GM12801 (cell line): ENCODE results near the gene VGLL2.

Experiments used
- TF ChIP-seq, protein P1 (sequence below): IDR thresholded peaks from one replicate; pipeline ENCODE4 v1.5.1; 2011; ENCODE audit warnings: control low read depth; ENCODE audit not compliant: insufficient read length; ENCODE audit errors: extremely low read depth

The VGLL2 gene, protein sequence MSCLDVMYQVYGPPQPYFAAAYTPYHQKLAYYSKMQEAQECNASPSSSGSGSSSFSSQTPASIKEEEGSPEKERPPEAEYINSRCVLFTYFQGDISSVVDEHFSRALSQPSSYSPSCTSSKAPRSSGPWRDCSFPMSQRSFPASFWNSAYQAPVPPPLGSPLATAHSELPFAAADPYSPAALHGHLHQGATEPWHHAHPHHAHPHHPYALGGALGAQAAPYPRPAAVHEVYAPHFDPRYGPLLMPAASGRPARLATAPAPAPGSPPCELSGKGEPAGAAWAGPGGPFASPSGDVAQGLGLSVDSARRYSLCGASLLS

DNA sequence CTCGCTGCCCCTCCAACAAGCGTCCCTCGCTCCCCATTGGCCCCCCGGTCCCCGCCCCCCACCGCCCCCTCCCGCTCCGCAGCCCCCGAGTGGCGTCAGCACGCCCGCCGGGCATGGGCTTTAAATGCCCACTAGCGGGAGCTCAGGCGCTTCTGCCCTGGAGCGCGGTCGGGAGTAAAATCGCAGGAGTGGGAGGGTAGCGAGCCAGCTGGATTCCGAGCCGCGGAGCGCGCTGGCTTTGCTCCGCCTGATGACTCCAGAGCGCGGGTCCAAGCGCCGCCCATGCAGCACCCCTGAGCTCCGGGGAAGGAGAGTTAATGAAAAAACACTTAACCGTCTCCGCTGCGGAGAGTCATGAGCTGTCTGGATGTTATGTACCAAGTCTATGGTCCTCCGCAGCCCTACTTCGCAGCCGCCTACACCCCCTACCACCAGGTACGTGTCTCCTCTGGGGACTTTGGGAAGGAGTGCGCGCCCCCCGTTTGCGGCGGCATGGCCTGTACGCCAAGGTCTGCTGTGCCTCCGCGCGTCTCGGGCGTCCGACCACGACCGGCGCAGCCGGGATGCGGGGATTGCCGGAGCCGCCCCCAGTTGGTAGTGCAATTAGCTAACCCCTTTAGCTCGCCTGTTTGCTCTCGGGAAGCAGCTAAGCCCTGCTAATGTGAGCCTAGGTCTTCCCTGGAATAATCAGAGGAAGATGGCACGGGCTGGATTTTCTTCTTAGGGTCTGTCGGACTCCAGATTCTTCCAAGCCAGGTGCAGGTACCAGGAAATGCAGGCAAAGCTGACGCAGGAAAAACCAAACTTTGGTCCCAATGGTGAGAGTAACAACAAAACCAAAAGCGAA lies at the start of gene VGLL2:
TSS of gene VGLL2 (plus strand) at position 149 of the 847 bp plus-strand sequence. CDS start at position 355, 206 bp downstream.
- TF ChIP-seq, protein P1, sequence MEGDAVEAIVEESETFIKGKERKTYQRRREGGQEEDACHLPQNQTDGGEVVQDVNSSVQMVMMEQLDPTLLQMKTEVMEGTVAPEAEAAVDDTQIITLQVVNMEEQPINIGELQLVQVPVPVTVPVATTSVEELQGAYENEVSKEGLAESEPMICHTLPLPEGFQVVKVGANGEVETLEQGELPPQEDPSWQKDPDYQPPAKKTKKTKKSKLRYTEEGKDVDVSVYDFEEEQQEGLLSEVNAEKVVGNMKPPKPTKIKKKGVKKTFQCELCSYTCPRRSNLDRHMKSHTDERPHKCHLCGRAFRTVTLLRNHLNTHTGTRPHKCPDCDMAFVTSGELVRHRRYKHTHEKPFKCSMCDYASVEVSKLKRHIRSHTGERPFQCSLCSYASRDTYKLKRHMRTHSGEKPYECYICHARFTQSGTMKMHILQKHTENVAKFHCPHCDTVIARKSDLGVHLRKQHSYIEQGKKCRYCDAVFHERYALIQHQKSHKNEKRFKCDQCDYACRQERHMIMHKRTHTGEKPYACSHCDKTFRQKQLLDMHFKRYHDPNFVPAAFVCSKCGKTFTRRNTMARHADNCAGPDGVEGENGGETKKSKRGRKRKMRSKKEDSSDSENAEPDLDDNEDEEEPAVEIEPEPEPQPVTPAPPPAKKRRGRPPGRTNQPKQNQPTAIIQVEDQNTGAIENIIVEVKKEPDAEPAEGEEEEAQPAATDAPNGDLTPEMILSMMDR, result no peak

DNA sequence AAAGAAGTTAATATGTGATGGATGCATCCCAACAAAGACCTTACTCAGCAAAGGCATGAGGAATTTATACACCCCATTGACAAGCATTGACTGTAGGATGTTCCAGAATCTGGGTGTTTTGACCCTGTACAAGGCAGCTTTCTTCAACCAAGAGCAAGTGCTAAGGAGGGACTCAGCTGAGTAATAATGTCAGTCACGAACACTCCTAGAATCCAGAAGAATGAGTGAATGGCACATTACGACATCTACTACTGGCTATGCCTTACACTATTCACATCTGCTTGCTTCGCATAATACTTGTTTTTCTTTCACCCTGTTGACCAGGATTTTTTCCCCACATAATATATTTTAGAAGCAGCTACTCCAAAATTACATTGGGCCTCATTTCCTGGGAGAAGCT lies 42.5 kb upstream of the VGLL2 start:
- TF ChIP-seq, protein P1, result no peak

DNA sequence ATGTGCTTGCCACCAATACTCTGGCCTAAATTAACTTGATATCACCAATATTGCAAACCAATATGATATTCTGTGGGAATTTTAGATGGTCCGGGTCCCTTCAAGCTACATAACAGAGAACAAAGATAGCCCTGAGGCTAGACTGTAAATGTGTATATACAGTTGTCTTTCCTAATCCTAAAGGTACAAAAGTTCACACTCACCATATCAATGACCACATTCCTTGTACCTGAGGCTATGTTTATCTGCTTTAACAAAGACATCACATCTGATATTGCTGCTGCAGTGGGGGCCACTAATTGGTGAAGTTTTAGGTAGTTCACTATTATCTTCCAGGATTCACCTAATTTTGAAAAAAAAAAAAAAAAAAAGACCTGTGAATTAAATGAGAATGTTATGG lies 38.6 kb upstream of the VGLL2 start:
- TF ChIP-seq, protein P1, result no peak

DNA sequence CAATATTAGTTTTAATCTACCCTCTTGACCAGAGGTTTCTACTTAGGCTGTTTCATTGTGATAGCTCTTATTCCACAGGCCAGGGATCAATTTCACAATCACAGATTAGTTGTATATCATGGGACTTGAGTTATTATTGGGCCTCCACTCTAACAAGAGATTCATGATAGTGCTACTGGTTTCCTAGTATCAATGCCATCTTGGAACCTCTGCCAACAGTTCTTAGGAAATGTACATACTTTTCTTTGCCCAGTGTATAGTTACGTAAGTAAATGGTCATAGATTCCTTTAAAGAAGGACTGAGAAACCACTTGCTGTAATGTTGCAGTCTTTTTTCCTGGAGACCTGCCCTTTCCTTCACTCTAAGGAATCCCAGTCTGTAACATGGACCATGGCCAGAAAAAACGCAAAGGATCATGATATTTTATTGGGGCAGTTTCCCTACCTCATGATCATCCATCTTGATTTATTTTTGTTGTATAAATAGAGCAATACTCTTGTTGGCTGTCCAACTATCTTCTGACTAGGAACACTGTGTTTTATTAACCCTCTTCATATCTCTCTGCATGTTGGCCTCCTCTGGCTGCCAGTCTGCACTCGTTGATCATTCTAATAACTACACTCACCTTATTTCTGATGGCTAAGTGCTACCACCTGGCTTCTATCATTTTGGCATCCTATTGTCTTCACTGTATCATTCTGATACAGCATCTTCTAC lies 38.0 kb upstream of the VGLL2 start:
- TF ChIP-seq, protein P1, result no peak

DNA sequence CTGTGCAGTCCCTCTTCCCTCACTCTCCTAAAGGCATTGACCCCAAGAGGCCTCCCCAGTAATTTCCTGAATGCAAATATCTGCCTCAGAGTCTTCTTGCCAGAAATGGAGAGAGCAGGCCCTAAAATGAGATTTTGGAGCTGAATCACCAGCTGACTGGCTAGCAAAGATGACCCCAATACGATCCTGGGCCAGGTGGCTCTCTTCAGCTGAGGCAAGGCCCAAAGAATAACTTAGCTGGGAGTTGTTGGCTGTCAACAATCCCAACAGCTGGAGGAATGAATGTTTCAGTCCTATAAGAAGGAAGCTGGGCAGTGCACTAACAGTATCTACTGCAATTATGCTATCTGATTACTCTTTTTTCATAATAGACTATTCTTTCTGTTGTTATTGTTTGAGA lies 37.2 kb upstream of the VGLL2 start:
- TF ChIP-seq, protein P1, result no peak

DNA sequence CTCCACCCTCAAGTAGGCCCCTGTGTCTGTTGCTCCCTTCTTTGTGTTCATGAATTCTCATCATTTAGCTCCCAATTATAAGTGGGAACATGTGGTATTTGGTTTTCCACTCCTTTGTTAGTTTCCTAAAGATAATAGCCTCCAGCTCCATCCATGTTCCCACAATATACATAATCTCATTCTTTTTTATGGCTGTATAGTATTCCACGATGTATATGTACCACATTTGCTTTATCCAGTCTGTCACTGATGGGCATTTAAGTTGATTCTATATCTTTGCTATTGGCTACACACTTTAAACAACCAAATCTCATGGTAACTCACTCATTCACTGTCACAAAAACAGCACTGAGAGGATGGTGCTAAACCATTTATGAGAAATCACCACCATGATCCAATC lies 35.5 kb upstream of the VGLL2 start:
- TF ChIP-seq, protein P1, result no peak

DNA sequence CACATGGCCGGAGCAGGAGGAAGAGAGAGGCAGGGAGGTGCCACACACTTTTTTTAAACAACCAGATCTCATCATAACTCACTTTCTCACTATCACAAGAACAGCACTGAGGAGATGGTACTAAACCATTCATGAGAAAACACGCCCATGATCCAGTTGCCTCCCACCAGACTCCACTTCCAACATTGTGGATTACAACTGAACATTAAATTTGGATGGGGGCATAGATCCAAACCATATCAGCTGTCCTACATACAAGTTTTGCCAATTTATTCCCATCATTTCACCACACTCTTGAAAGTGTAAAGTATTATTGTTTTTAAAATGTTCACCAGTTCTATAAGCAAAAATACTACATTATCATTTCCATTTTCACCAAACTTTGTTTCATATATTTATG lies 33.9 kb upstream of the VGLL2 start:
- TF ChIP-seq, protein P1, result no peak
